Transverse colon (tissue), 4 donors: Measurements from ENCODE around the gene PKP2. TPM values are rescaled to one million over a fixed set of nuclear protein-coding genes. Genes with fewer than 3 reads are reported as not detected.

Experiments
- DNase-seq: peaks from one replicate; pipeline ENCODE4 v3.0.0-alpha.2; 2019
- H3K27ac ChIP-seq, 4 donors: fragments of 200-600 bp; sonication (generic); 2 replicates each; pipeline ENCODE4 v1.5.1; 2016 to 2018; ENCODE audit warnings: inconsistent platforms in 4 of 4
- H3K27me3 ChIP-seq: fragments of 200-600 bp; sonication (generic); 2 replicates; pipeline ENCODE4 v1.5.1; 2017; ENCODE audit warnings: inconsistent platforms
- H3K36me3 ChIP-seq, 4 donors: fragments of 200-600 bp; sonication (generic); 2 replicates each; pipeline ENCODE4 v1.5.1; 2017 to 2019; ENCODE audit warnings: inconsistent platforms in 4 of 4
- H3K4me1 ChIP-seq, 4 donors: fragments of 200-600 bp; sonication (generic); 2 replicates each; pipeline ENCODE4 v1.5.1; 2017 to 2020; ENCODE audit warnings: inconsistent platforms in 4 of 4
- H3K4me3 ChIP-seq, 4 donors: fragments of 200-600 bp; sonication (generic); 1 replicate in 1 of 4; 2 replicates in 3 of 4; pipeline versions ENCODE4 v1.5.1 to v1.6.1; 2017 to 2019; ENCODE audit warnings: inconsistent platforms in 4 of 4
- H3K9me3 ChIP-seq, 2 donors: fragments of 200-600 bp; sonication (generic); 2 replicates each; pipeline ENCODE4 v1.5.1; 2017 to 2019; ENCODE audit warnings: inconsistent platforms in 2 of 2
- CTCF ChIP-seq, 5 experiments: fragments of 200-600 bp in 3 of 5; fragments of 450-650 bp in 2 of 5; sonication (generic) in 3 of 5; IDR thresholded peaks; 1 replicate in 2 of 5; 2 replicates in 3 of 5; pipeline ENCODE4 v1.5.1; 2016 to 2017; ENCODE audit warnings: antibody characterized with exemption in 5 of 5, inconsistent platforms in 3 of 5, mild to moderate bottlenecking in 2 of 5, moderate library complexity in 1 of 5
- EP300 ChIP-seq: sonication (generic); formaldehyde crosslinking; IDR thresholded peaks from one replicate; pipeline ENCODE4 v1.6.1; 2017; ENCODE audit warnings: antibody characterized with exemption, low read depth
- POLR2A ChIP-seq: fragments of 450-650 bp; IDR thresholded peaks from one replicate; pipeline ENCODE4 v1.6.1; 2016; ENCODE audit warnings: antibody characterized with exemption, mild to moderate bottlenecking, moderate library complexity
- POLR2AphosphoS5 ChIP-seq, 3 donors: sonication (generic); formaldehyde crosslinking; IDR thresholded peaks; one replicate each; pipeline ENCODE4 v1.6.1; 2016; ENCODE audit warnings: antibody characterized with exemption in 3 of 3
- WGBS, 2 donors: methylation state at CpG; one replicate each; pipeline ENCODE4 v1.1.5; 2018; ENCODE audit warnings: low coverage in 1 of 2; 5-methylcytosine and 5-hydroxymethylcytosine counted together
- in situ Hi-C, 4 donors: fragments of 200-750 bp; cut with MboI; loops; one replicate each; pipeline versions ENCODE4 v1.15.0 to v1.15.1; 2017; ENCODE audit warnings: low sequenced_read_pairs in 3 of 4, low pct_ligation_motif_present in 1 of 4, low pct_unique_long_range_greater_than_20kb in 1 of 4
- intact Hi-C: fragments of 100-400 bp; cut with DNase I; formaldehyde crosslinking; loops from one replicate; pipeline ENCODE4 v1.15.1; 2023; ENCODE audit warnings: low total_unique reads
- total RNA-seq, 4 donors: library from RNA; depleted of rRNA; stranded (reverse); fragments of >200 nt; gene quantifications; one replicate each; pipeline ENCODE4 v1.1.0, GENCODE V29; 2016

Gene PKP2
- total RNA-seq, 4 donors from 2014 or later: 92.0 to 253 (median 108) TPM

- TF ChIP-seq POLR2A: no peak
- no peak for TF ChIP-seq CTCF (IDR thresholded peaks at IDR 0.05)
- TF ChIP-seq POLR2AphosphoS5 (IDR thresholded peaks at IDR 0.05): no peak
- TF ChIP-seq EP300: no peak
- Histone ChIP-seq H3K27ac (peak overlapping the region; percentile 44 to 71 (median 60)), H3K4me3 (no peak overlapping the region), H3K4me1 (peaks cover 0 to 59% (median 31%) of the 10 kb centered on the region in 4 donors), H3K36me3 (no peaks in the 10 kb centered on the region), H3K27me3 (no peaks in the 10 kb centered on the region), H3K9me3 (no peaks in the 10 kb centered on the region)
- 45 to 51% methylated on average over 4 of the region's 4 CpGs for WGBS, 2 donors
- intact Hi-C loops (no loop called here), in situ Hi-C loops (loop anchor here in 3 of 4 donors (25.0 kb wide), 2 partner anchors 111 to 139 kb away; partner anchors contain the start of gene YARS2 (in 2 of the 3))
- no peak for DNase-seq
Observed at GRCh38 chr12:32901553-32901952, 5.0 kb upstream of the PKP2 start.

- H3K4me3 ChIP-seq: peak overlapping the region in 2 of 4 donors; percentile 63 to 82
Observed at GRCh38 chr12:32897687-32898573, 1.4 kb upstream of the PKP2 start.

GRCh38 chr12:32897281-32897610 lies 669 bp upstream of the PKP2 start:
- TF ChIP-seq CTCF (IDR thresholded peaks at IDR 0.05) (no peak), POLR2A (peak; percentile 17)
- H3K36me3 ChIP-seq: no peaks in the 10 kb centered on the region
- H3K4me3 ChIP-seq: peak overlapping the region in 3 of 4 donors; percentile 58 to 82 (median 63)
- peaks cover 0 to 66% (median 26%) of the 10 kb centered on the region in 4 donors for H3K4me1 ChIP-seq
- 6 to 11% methylated on average over 3 to 6 of the region's 6 CpGs for WGBS, 2 donors
- H3K27me3 ChIP-seq: peaks cover 24% of the 10 kb centered on the region
- no peaks in the 10 kb centered on the region for H3K9me3 ChIP-seq
- DNase-seq: no peak
- peak overlapping the region; percentile 87 to 94 (median 91) for H3K27ac ChIP-seq
- intact Hi-C loops: no loop called here
- in situ Hi-C loops: no loop called here

More at GRCh38 chr12:32897687-32898573, 1.4 kb upstream of the PKP2 start:
- peak overlapping the region; percentile 87 to 94 (median 91) for H3K27ac ChIP-seq
- no peak for DNase-seq
- H3K27me3 ChIP-seq: peaks cover 24% of the 10 kb centered on the region
- 45 to 59% methylated on average over 7 to 10 of the region's 10 CpGs for WGBS, 2 donors
- in situ Hi-C loops (no loop called here), intact Hi-C loops (no loop called here)
- H3K9me3 ChIP-seq: no peaks in the 10 kb centered on the region
- TF ChIP-seq POLR2A (no peak), POLR2AphosphoS5 (IDR thresholded peaks at IDR 0.05) (peak in 2 of 3 donors; percentile 54 to 55)
- H3K4me1 ChIP-seq: peaks cover 0 to 64% (median 27%) of the 10 kb centered on the region in 4 donors
- no peaks in the 10 kb centered on the region for H3K36me3 ChIP-seq

GRCh38 chr12:32895688-32896431 lies 717 bp downstream of the PKP2 start:
- Histone ChIP-seq H3K9me3 (no peaks in the 10 kb centered on the region), H3K27me3 (peaks cover 24% of the 10 kb centered on the region), H3K27ac (peak overlapping the region; percentile 87 to 94 (median 91)), H3K4me3 (peak overlapping the region; percentile 50 to 82 (median 60)), H3K4me1 (peaks cover 0 to 64% (median 20%) of the 10 kb centered on the region in 4 donors), H3K36me3 (no peaks in the 10 kb centered on the region)
- peak in 4 of 5 experiments; percentile 27 to 70 (median 46) for TF ChIP-seq CTCF (IDR thresholded peaks at IDR 0.05)
- TF ChIP-seq EP300: no peak
- peak in 2 of 3 donors; percentile 47 to 79 for TF ChIP-seq POLR2AphosphoS5 (IDR thresholded peaks at IDR 0.05)
- TF ChIP-seq POLR2A: peak; percentile 27
- peak; percentile 79 for DNase-seq
- WGBS, 2 donors: 4 to 5% methylated on average over 19 to 28 of the region's 28 CpGs
- in situ Hi-C loops: no loop called here
- intact Hi-C loops: no loop called here
